HL-60 (cell line): ENCODE results near the gene PDCD7.

ENCODE experiments used
- CTCF ChIP-seq: IDR thresholded peaks from one replicate; pipeline ENCODE4 v1.5.1; 2011; ENCODE audit warnings: low read length, control low read depth, inconsistent platforms; ENCODE audit not compliant: insufficient read depth
- POLR2AphosphoS5 ChIP-seq: IDR thresholded peaks from 2 replicates; pipeline ENCODE4 v1.6.1; 2012; ENCODE audit warnings: low read depth
- REST ChIP-seq: IDR thresholded peaks from 2 replicates; pipeline ENCODE4 v1.6.1; 2012; ENCODE audit warnings: low read depth; ENCODE audit not compliant: insufficient replicate concordance

- TF ChIP-seq POLR2AphosphoS5 = no peak
- TF ChIP-seq CTCF = no peak
- TF ChIP-seq REST = no peak
Observed at GRCh38 chr15:65099336-65099735, 34.3 kb downstream of the PDCD7 start.
